Large intestine (tissue), 3 donors: ENCODE data around the gene PAM. TPM values are rescaled to one million over a fixed set of nuclear protein-coding genes. Genes with fewer than 3 reads are reported as not detected.

Source experiments
- DNase-seq, 2 donors: peaks; one replicate each; pipeline versions ENCODE4 v3.0.0 to v3.0.0-alpha.2; 2013
- H3K27ac ChIP-seq: one replicate; pipeline ENCODE4 v1.5.1; 2013; ENCODE audit warnings: low read length
- H3K27me3 ChIP-seq: 2 replicates; pipeline ENCODE4 v1.6.1; 2013; ENCODE audit warnings: low read length; ENCODE audit not compliant: control insufficient read depth, insufficient read depth
- H3K36me3 ChIP-seq: 2 replicates; pipeline ENCODE4 v1.6.1; 2013; ENCODE audit warnings: low read length; ENCODE audit not compliant: control insufficient read depth, insufficient read depth
- H3K4me1 ChIP-seq: one replicate; pipeline ENCODE4 v1.6.1; 2013; ENCODE audit warnings: low read length; ENCODE audit not compliant: control insufficient read depth, insufficient read depth
- H3K4me3 ChIP-seq: one replicate; pipeline ENCODE4 v1.5.1; 2013; ENCODE audit warnings: low read length
- H3K9me3 ChIP-seq: one replicate; pipeline ENCODE4 v1.6.1; 2013; ENCODE audit warnings: mild to moderate bottlenecking, low read depth, low read length, moderate library complexity; ENCODE audit not compliant: control insufficient read depth
- WGBS: methylation state at CpG from one replicate; pipeline ENCODE4 v1.1.5; 2013; ENCODE audit warnings: low lambda C conversion rate; ENCODE audit not compliant: insufficient coverage; 5-methylcytosine and 5-hydroxymethylcytosine counted together
- polyA plus RNA-seq: library from polyadenylated mRNA; unstranded; fragments of 120-200 nt; gene quantifications from one replicate; pipeline ENCODE4 v1.2.1, GENCODE V29; 2013

PAM gene
- polyA plus RNA-seq, 1 donor: 174 TPM

- H3K36me3 ChIP-seq: peaks cover 2% of the 10 kb centered on the region
- no peak for DNase-seq
- no peak overlapping the region for H3K4me3 ChIP-seq
- H3K27ac ChIP-seq: no peak overlapping the region
- WGBS: 100% methylated on average over 1 of the region's 1 CpG
- H3K27me3 ChIP-seq: no peaks in the 10 kb centered on the region
- H3K9me3 ChIP-seq: no peaks in the 10 kb centered on the region
- peaks cover 4% of the 10 kb centered on the region for H3K4me1 ChIP-seq
Observed at GRCh38 chr5:102869230-102869629, 114.1 kb downstream of the PAM start.

DNA sequence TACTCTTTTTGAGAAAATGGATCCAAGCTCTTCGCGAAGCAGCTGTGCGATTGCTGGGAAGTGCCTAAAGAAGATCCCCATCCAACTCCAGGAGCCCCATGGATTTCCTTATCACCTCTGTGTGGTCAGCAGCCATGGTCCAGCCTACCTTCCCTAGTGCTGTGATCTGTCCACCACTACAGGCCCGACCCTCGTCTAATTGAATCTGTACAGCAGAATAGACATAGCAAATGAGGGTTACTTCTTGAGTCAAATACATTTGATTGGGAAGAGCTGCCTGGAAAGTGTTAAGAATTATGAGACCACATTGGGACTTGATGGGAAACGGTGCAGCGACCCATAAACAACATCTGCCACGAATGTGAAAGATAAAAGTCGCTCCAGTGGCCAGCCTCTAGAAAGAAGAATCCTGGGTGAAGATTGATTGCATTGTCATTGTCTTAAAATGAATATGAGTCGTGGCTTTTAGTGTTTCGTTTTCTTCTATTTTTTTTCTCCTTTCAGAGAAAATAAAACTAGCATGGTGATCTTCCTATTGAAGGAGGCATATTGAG lies 118.4 kb downstream of the PAM start:
- no peaks in the 10 kb centered on the region for H3K9me3 ChIP-seq
- H3K27ac ChIP-seq: no peak overlapping the region
- peaks cover 2% of the 10 kb centered on the region for H3K36me3 ChIP-seq
- WGBS: 80% methylated on average over 1 of the region's 11 CpGs
- no peaks in the 10 kb centered on the region for H3K27me3 ChIP-seq
- no peak for DNase-seq
- peaks cover 14% of the 10 kb centered on the region for H3K4me1 ChIP-seq
- H3K4me3 ChIP-seq: no peak overlapping the region

- 84% methylated on average over 4 of the region's 5 CpGs for WGBS
- H3K4me1 ChIP-seq: peaks cover 14% of the 10 kb centered on the region
- no peak overlapping the region for H3K4me3 ChIP-seq
- H3K27me3 ChIP-seq: no peaks in the 10 kb centered on the region
- peaks cover under 1% of the 10 kb centered on the region for H3K36me3 ChIP-seq
- no peaks in the 10 kb centered on the region for H3K9me3 ChIP-seq
- DNase-seq: no peak
- H3K27ac ChIP-seq: no peak overlapping the region
Observed at GRCh38 chr5:102874054-102874453, 118.9 kb downstream of the PAM start.

DNA sequence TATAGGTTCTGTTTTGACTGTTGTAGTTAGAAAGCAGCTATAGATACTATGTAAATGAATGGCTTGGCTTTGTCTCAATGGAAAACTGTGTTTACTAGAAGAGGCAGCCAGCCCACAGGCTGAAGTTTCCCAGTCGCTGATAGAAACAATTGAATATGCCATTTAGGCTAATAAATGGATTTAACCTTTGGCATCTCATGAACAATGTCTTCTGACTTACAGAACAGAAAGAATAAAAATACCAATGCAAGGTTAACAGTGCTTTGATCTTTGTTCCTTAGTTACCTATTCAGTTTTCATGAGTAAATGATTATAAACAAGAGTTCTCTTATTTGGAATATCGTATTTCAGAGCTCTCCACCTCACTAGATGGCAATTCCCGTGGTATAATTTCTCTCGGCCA lies 120.6 kb downstream of the PAM start:
- DNase-seq: peak in 1 of 2 donors; percentile 56
- whole genome bisulfite sequencing: 4% methylated on average over 3 of the region's 4 CpGs
- no peaks in the 10 kb centered on the region for H3K36me3 ChIP-seq
- H3K9me3 ChIP-seq: no peaks in the 10 kb centered on the region
- no peak overlapping the region for H3K27ac ChIP-seq
- H3K4me1 ChIP-seq: peaks cover 14% of the 10 kb centered on the region
- H3K27me3 ChIP-seq: no peaks in the 10 kb centered on the region
- no peak overlapping the region for H3K4me3 ChIP-seq

- H3K27ac ChIP-seq: no peak overlapping the region
- DNase-seq: peak in 1 of 2 donors; percentile 22
- H3K4me1 ChIP-seq: peaks cover 14% of the 10 kb centered on the region
- WGBS: no CpG with 5 or more reads among the region's 4 CpGs
- H3K36me3 ChIP-seq: no peaks in the 10 kb centered on the region
- no peaks in the 10 kb centered on the region for H3K9me3 ChIP-seq
- no peak overlapping the region for H3K4me3 ChIP-seq
- H3K27me3 ChIP-seq: no peaks in the 10 kb centered on the region
Observed at GRCh38 chr5:102876610-102877009, 121.5 kb downstream of the PAM start.

DNA sequence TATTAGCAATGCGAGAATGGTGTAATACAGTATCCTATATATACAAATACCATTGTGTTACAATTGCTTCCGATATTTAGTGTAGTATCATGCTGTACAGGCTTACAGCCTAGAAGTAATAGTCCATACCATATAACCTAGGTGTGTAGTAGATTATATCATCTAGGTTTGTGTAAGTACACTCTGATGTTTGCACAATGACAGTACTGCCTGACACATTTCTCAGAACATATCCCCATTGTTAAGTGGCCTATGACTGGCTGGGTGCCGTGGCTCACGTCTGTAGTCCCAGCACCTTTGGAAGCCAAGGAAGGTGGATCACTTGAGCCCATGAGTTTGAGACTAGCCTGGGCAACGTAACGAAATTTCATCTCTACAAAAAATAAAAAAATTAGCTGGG lies 124.6 kb downstream of the PAM start:
- DNase-seq: no peak
- H3K27me3 ChIP-seq: no peaks in the 10 kb centered on the region
- H3K4me3 ChIP-seq: no peak overlapping the region
- peaks cover 14% of the 10 kb centered on the region for H3K4me1 ChIP-seq
- peaks cover 3% of the 10 kb centered on the region for H3K9me3 ChIP-seq
- 100% methylated on average over 1 of the region's 6 CpGs for WGBS
- no peaks in the 10 kb centered on the region for H3K36me3 ChIP-seq
- H3K27ac ChIP-seq: no peak overlapping the region

- no peak overlapping the region for H3K27ac ChIP-seq
- no peak overlapping the region for H3K4me3 ChIP-seq
Observed at GRCh38 chr5:102886586-102886985, 131.5 kb downstream of the PAM start.

DNA sequence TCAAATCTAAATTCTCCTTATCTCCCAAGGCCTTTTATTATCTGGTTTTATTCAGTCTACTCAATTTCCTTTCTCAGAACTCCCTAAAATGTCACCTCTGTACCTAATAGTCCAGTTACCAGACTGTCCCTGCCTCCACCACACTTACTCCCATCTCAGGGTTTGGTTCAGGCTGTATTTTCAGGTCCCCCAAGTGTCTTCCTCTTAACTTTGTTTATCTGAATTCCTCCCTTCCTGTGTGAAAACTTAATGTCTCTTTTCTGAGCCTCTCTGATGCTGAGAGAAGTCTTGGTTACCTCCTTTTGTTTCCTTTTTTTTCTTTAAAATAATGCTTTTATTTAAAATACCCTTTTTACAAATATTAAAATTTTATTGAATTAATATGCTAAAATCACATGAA lies 133.4 kb downstream of the PAM start:
- H3K4me1 ChIP-seq: no peaks in the 10 kb centered on the region
- H3K36me3 ChIP-seq: no peaks in the 10 kb centered on the region
- H3K4me3 ChIP-seq: no peak overlapping the region
- no peaks in the 10 kb centered on the region for H3K9me3 ChIP-seq
- H3K27ac ChIP-seq: no peak overlapping the region
- DNase-seq: no peak
- H3K27me3 ChIP-seq: no peaks in the 10 kb centered on the region

More at GRCh38 chr5:102886586-102886985, 131.5 kb downstream of the PAM start:
- Histone ChIP-seq H3K36me3 (no peaks in the 10 kb centered on the region), H3K27me3 (no peaks in the 10 kb centered on the region), H3K9me3 (peaks cover 3% of the 10 kb centered on the region), H3K4me1 (no peaks in the 10 kb centered on the region)
- no peak for DNase-seq

- Histone ChIP-seq H3K9me3 (no peaks in the 10 kb centered on the region), H3K4me1 (no peaks in the 10 kb centered on the region), H3K27me3 (no peaks in the 10 kb centered on the region), H3K27ac (no peak overlapping the region), H3K4me3 (no peak overlapping the region), H3K36me3 (no peaks in the 10 kb centered on the region)
- no peak for DNase-seq
- no CpG with 5 or more reads among the region's 1 CpG for WGBS
Observed at GRCh38 chr5:102889033-102889432, 133.9 kb downstream of the PAM start.

GRCh38 chr5:102890133-102890532 lies 135.0 kb downstream of the PAM start:
- H3K27me3 ChIP-seq: no peaks in the 10 kb centered on the region
- 100% methylated on average over 3 of the region's 3 CpGs for WGBS
- no peaks in the 10 kb centered on the region for H3K4me1 ChIP-seq
- H3K9me3 ChIP-seq: no peaks in the 10 kb centered on the region
- no peak overlapping the region for H3K4me3 ChIP-seq
- no peak overlapping the region for H3K27ac ChIP-seq
- H3K36me3 ChIP-seq: no peaks in the 10 kb centered on the region
- DNase-seq: no peak

- Histone ChIP-seq H3K9me3 (no peaks in the 10 kb centered on the region), H3K27me3 (no peaks in the 10 kb centered on the region), H3K27ac (no peak overlapping the region), H3K4me1 (no peaks in the 10 kb centered on the region), H3K4me3 (no peak overlapping the region), H3K36me3 (no peaks in the 10 kb centered on the region)
- no peak for DNase-seq
- WGBS: no CpG with 5 or more reads among the region's 3 CpGs
Observed at GRCh38 chr5:102891175-102891574, 136.1 kb downstream of the PAM start.
